ENCODE measurements around the gene DHCR24. TPM values are rescaled to one million over a fixed set of nuclear protein-coding genes. Genes with fewer than 3 reads are reported as not detected.

DHCR24 gene
- total RNA-seq (2014; rRNA removed; shearing (Covaris generic)): 78.6 and 86.3 TPM in 2 replicates

GRCh38 chr1:54886724-54887664 is at the start of gene DHCR24:
Gene DHCR24, minus strand, starts transcription at chr1:54887195. Its CDS starts 76 bp downstream, at chr1:54887119.

GRCh38 chr1:54800899-54801759 is 85.9 kb downstream of the DHCR24 start, which contains the start of gene TTC22:
Gene TTC22, minus strand, starts transcription at chr1:54801323. Its CDS starts 160 bp downstream, at chr1:54801163.

Other genes with a start within 250 kb of the DHCR24 start
- not detected in 2 replicates for gene MROH7, start 245.4 kb downstream of the DHCR24 start, total RNA-seq (2014; rRNA removed; shearing (Covaris generic))
- 20.6 and 21.2 TPM in 2 replicates for gene TTC4, start 171.3 kb downstream of the DHCR24 start, total RNA-seq (2014; rRNA removed; shearing (Covaris generic))
- gene PARS2, start 122.7 kb downstream of the DHCR24 start, total RNA-seq (2014; rRNA removed; shearing (Covaris generic)): 3.8 and 5.1 TPM in 2 replicates
- not detected in 2 replicates for gene TTC22, start 85.9 kb downstream of the DHCR24 start, total RNA-seq (2014; rRNA removed; shearing (Covaris generic))
- 0.42 TPM in 1 of 2 replicates, not detected in the other for gene TMEM61, start 93.4 kb upstream of the DHCR24 start, total RNA-seq (2014; rRNA removed; shearing (Covaris generic))
- gene BSND, start 111.7 kb upstream of the DHCR24 start, total RNA-seq (2014; rRNA removed; shearing (Covaris generic)): not detected in 2 replicates
- not detected in 2 replicates for gene PCSK9, start 152.4 kb upstream of the DHCR24 start, total RNA-seq (2014; rRNA removed; shearing (Covaris generic))

All from A375 (cell line).